ENCODE results near the gene KIF19.

Gene KIF19

GRCh38 chr17:74386386-74386785 is 60.4 kb downstream of the KIF19 start:
- Histone ChIP-seq H3K9ac (ENCODE audit: low read depth, low read length) (no peak overlapping the region), H3K4me1 (ENCODE audit: control insufficient read depth, insufficient read depth, low read length) (no peaks in the 10 kb centered on the region), H3K4me3 (ENCODE audit: low read length) (no peak overlapping the region), H3K4me2 (ENCODE audit: low read length) (no peak overlapping the region), H3K27me3 (ENCODE audit: control insufficient read depth, insufficient read depth, low read length) (no peaks in the 10 kb centered on the region), H3K9me3 (replicated peaks; ENCODE audit: low read length) (no peaks in the 10 kb centered on the region), H3K36me3 (ENCODE audit: insufficient read depth, low read length) (no peaks in the 10 kb centered on the region)

GRCh38 chr17:74387365-74388218 is 61.6 kb downstream of the KIF19 start:
- no peaks in the 10 kb centered on the region for H3K36me3 ChIP-seq (ENCODE audit: insufficient read depth, low read length)
- no peak overlapping the region for H3K4me3 ChIP-seq (ENCODE audit: low read length)
- H3K9ac ChIP-seq (ENCODE audit: low read depth, low read length), result no peak overlapping the region
- no peak overlapping the region for H3K4me2 ChIP-seq (ENCODE audit: low read length)
- H3K4me1 ChIP-seq (ENCODE audit: control insufficient read depth, insufficient read depth, low read length), result no peaks in the 10 kb centered on the region
- H3K27me3 ChIP-seq (ENCODE audit: control insufficient read depth, insufficient read depth, low read length), result no peaks in the 10 kb centered on the region
- no peaks in the 10 kb centered on the region for H3K9me3 ChIP-seq (replicated peaks; ENCODE audit: low read length)

- Histone ChIP-seq H3K27me3 (ENCODE audit: control insufficient read depth, insufficient read depth, low read length) (no peaks in the 10 kb centered on the region), H3K9me3 (replicated peaks; ENCODE audit: low read length) (no peaks in the 10 kb centered on the region), H3K4me3 (ENCODE audit: low read length) (no peak overlapping the region), H3K36me3 (ENCODE audit: insufficient read depth, low read length) (no peaks in the 10 kb centered on the region), H3K4me2 (ENCODE audit: low read length) (no peak overlapping the region), H3K9ac (ENCODE audit: low read depth, low read length) (no peak overlapping the region), H3K4me1 (ENCODE audit: control insufficient read depth, insufficient read depth, low read length) (no peaks in the 10 kb centered on the region)
These were observed 63.2 kb downstream of the KIF19 start for GRCh38 chr17:74389084-74389753.

GRCh38 chr17:74389937-74390679 is 64.1 kb downstream of the KIF19 start:
- Histone ChIP-seq H3K4me1 (ENCODE audit: control insufficient read depth, insufficient read depth, low read length) (no peaks in the 10 kb centered on the region), H3K4me2 (ENCODE audit: low read length) (no peak overlapping the region), H3K4me3 (ENCODE audit: low read length) (no peak overlapping the region), H3K9me3 (replicated peaks; ENCODE audit: low read length) (no peaks in the 10 kb centered on the region), H3K36me3 (ENCODE audit: insufficient read depth, low read length) (no peaks in the 10 kb centered on the region), H3K27me3 (ENCODE audit: control insufficient read depth, insufficient read depth, low read length) (no peaks in the 10 kb centered on the region), H3K9ac (ENCODE audit: low read depth, low read length) (no peak overlapping the region)

- Histone ChIP-seq H3K27me3 (ENCODE audit: control insufficient read depth, insufficient read depth, low read length) (no peaks in the 10 kb centered on the region), H3K4me2 (ENCODE audit: low read length) (no peak overlapping the region)
These were observed 64.9 kb downstream of the KIF19 start for GRCh38 chr17:74390680-74391653.

GRCh38 chr17:74391771-74392170 is 65.7 kb downstream of the KIF19 start:
- no peaks in the 10 kb centered on the region for H3K9me3 ChIP-seq (replicated peaks; ENCODE audit: low read length)
- no peaks in the 10 kb centered on the region for H3K4me1 ChIP-seq (ENCODE audit: control insufficient read depth, insufficient read depth, low read length)
- H3K4me2 ChIP-seq (ENCODE audit: low read length), result no peak overlapping the region
- H3K36me3 ChIP-seq (ENCODE audit: insufficient read depth, low read length), result no peaks in the 10 kb centered on the region
- no peaks in the 10 kb centered on the region for H3K27me3 ChIP-seq (ENCODE audit: control insufficient read depth, insufficient read depth, low read length)
- no peak overlapping the region for H3K9ac ChIP-seq (ENCODE audit: low read depth, low read length)
- H3K4me3 ChIP-seq (ENCODE audit: low read length), result no peak overlapping the region

More at GRCh38 chr17:74390680-74391653, 64.9 kb downstream of the KIF19 start:
- Histone ChIP-seq H3K4me1 (ENCODE audit: control insufficient read depth, insufficient read depth, low read length) (no peaks in the 10 kb centered on the region), H3K9me3 (replicated peaks; ENCODE audit: low read length) (no peaks in the 10 kb centered on the region), H3K4me3 (ENCODE audit: low read length) (no peak overlapping the region), H3K36me3 (ENCODE audit: insufficient read depth, low read length) (no peaks in the 10 kb centered on the region), H3K9ac (ENCODE audit: low read depth, low read length) (no peak overlapping the region)

- no peaks in the 10 kb centered on the region for H3K9me3 ChIP-seq (replicated peaks; ENCODE audit: low read length)
- no peak overlapping the region for H3K9ac ChIP-seq (ENCODE audit: low read depth, low read length)
- H3K4me1 ChIP-seq (ENCODE audit: control insufficient read depth, insufficient read depth, low read length), result no peaks in the 10 kb centered on the region
- H3K27me3 ChIP-seq (ENCODE audit: control insufficient read depth, insufficient read depth, low read length), result no peaks in the 10 kb centered on the region
- no peak overlapping the region for H3K4me3 ChIP-seq (ENCODE audit: low read length)
- H3K36me3 ChIP-seq (ENCODE audit: insufficient read depth, low read length), result no peaks in the 10 kb centered on the region
- no peak overlapping the region for H3K4me2 ChIP-seq (ENCODE audit: low read length)
These were observed 66.8 kb downstream of the KIF19 start for GRCh38 chr17:74392848-74393247.

- no peak overlapping the region for H3K4me2 ChIP-seq (ENCODE audit: low read length)
- H3K9me3 ChIP-seq (replicated peaks; ENCODE audit: low read length), result no peaks in the 10 kb centered on the region
- H3K36me3 ChIP-seq (ENCODE audit: insufficient read depth, low read length), result no peaks in the 10 kb centered on the region
- H3K27me3 ChIP-seq (ENCODE audit: control insufficient read depth, insufficient read depth, low read length), result no peaks in the 10 kb centered on the region
- H3K4me3 ChIP-seq (ENCODE audit: low read length), result no peak overlapping the region
- H3K9ac ChIP-seq (ENCODE audit: low read depth, low read length), result no peak overlapping the region
- H3K4me1 ChIP-seq (ENCODE audit: control insufficient read depth, insufficient read depth, low read length), result no peaks in the 10 kb centered on the region
These were observed 67.4 kb downstream of the KIF19 start for GRCh38 chr17:74393346-74393942.

GRCh38 chr17:74394275-74394950 is 68.4 kb downstream of the KIF19 start:
- H3K27me3 ChIP-seq (ENCODE audit: control insufficient read depth, insufficient read depth, low read length), result no peaks in the 10 kb centered on the region
- no peaks in the 10 kb centered on the region for H3K4me1 ChIP-seq (ENCODE audit: control insufficient read depth, insufficient read depth, low read length)
- no peak overlapping the region for H3K4me2 ChIP-seq (ENCODE audit: low read length)
- H3K9ac ChIP-seq (ENCODE audit: low read depth, low read length), result no peak overlapping the region
- H3K9me3 ChIP-seq (replicated peaks; ENCODE audit: low read length), result no peaks in the 10 kb centered on the region
- H3K36me3 ChIP-seq (ENCODE audit: insufficient read depth, low read length), result no peaks in the 10 kb centered on the region
- no peak overlapping the region for H3K4me3 ChIP-seq (ENCODE audit: low read length)

- H3K36me3 ChIP-seq (ENCODE audit: insufficient read depth, low read length), result no peaks in the 10 kb centered on the region
- H3K4me1 ChIP-seq (ENCODE audit: control insufficient read depth, insufficient read depth, low read length), result no peaks in the 10 kb centered on the region
- no peak overlapping the region for H3K9ac ChIP-seq (ENCODE audit: low read depth, low read length)
- H3K4me3 ChIP-seq (ENCODE audit: low read length), result no peak overlapping the region
- no peaks in the 10 kb centered on the region for H3K9me3 ChIP-seq (replicated peaks; ENCODE audit: low read length)
- no peaks in the 10 kb centered on the region for H3K27me3 ChIP-seq (ENCODE audit: control insufficient read depth, insufficient read depth, low read length)
- no peak overlapping the region for H3K4me2 ChIP-seq (ENCODE audit: low read length)
These were observed 69.0 kb downstream of the KIF19 start for GRCh38 chr17:74394977-74395376.

Measured in skeletal muscle satellite cell (primary cell).